ENCODE measurements around the gene ATP8A1. TPM values are rescaled to one million over a fixed set of nuclear protein-coding genes. Genes with fewer than 3 reads are reported as not detected.

Gene ATP8A1
- total and polyA plus RNA-seq, 10 donors, result 14.4 to 87.0 (median 42.1) TPM

GRCh38 chr4:42391981-42392380 lies 264.9 kb downstream of the ATP8A1 start:
- no peak for TF ChIP-seq CTCF (IDR thresholded peaks at IDR 0.05 in 8 of 11, conservative IDR thresholded peaks at IDR 0.05 in 3 of 11)
- TF ChIP-seq POLR2A (IDR thresholded peaks at IDR 0.05), result no peak
- no peak for TF ChIP-seq POLR2AphosphoS5 (IDR thresholded peaks at IDR 0.05)
- no peak for DNase-seq
- Histone ChIP-seq H3K27me3 (replicated peaks in 1 of 7) (peaks cover 0 to 35% (median 8%) of the 10 kb centered on the region in 7 donors), H3K9me3 (no peaks in the 10 kb centered on the region), H3K4me1 (peaks cover 0 to 11% (median 8%) of the 10 kb centered on the region in 6 donors), H3K27ac (no peak overlapping the region), H3K36me3 (no peaks in the 10 kb centered on the region), H3K4me3 (no peak overlapping the region)
- WGBS, 5 donors, result 63 to 80% (median 71%) methylated on average over 5 of the region's 5 CpGs
- intact Hi-C loops (cut with DNase I; ENCODE audit: low total_unique reads), result no loop called here

- intact Hi-C loops (cut with DNase I; ENCODE audit: low total_unique reads), result no loop called here
- Histone ChIP-seq H3K4me3 (no peak overlapping the region), H3K27ac (no peak overlapping the region), H3K4me1 (peaks cover 0 to 4% (median under 1%) of the 10 kb centered on the region in 6 donors), H3K9me3 (no peaks in the 10 kb centered on the region), H3K27me3 (replicated peaks in 1 of 7) (peaks cover 0 to 28% (median 2%) of the 10 kb centered on the region in 7 donors), H3K36me3 (no peaks in the 10 kb centered on the region)
- 90 to 96% (median 95%) methylated on average over 2 of the region's 2 CpGs for WGBS, 5 donors
- DNase-seq, result no peak
- TF ChIP-seq CTCF (IDR thresholded peaks at IDR 0.05 in 8 of 11, conservative IDR thresholded peaks at IDR 0.05 in 3 of 11) (no peak), POLR2AphosphoS5 (IDR thresholded peaks at IDR 0.05) (no peak), POLR2A (IDR thresholded peaks at IDR 0.05) (no peak)
Measured at GRCh38 chr4:42391355-42391664, 265.6 kb downstream of the ATP8A1 start.

- WGBS, 5 donors, result 48 to 62% (median 53%) methylated on average over 10 of the region's 10 CpGs
- TF ChIP-seq POLR2AphosphoS5 (IDR thresholded peaks at IDR 0.05) (no peak), CTCF (IDR thresholded peaks at IDR 0.05 in 8 of 11, conservative IDR thresholded peaks at IDR 0.05 in 3 of 11) (no peak), POLR2A (IDR thresholded peaks at IDR 0.05) (no peak)
- intact Hi-C loops (cut with DNase I; ENCODE audit: low total_unique reads), result no loop called here
- Histone ChIP-seq H3K27me3 (replicated peaks in 1 of 7) (peaks cover 0 to 23% (median 0%) of the 10 kb centered on the region in 7 donors), H3K36me3 (no peaks in the 10 kb centered on the region), H3K4me1 (no peaks in the 10 kb centered on the region), H3K27ac (no peak overlapping the region), H3K9me3 (no peaks in the 10 kb centered on the region), H3K4me3 (no peak overlapping the region)
- no peak for DNase-seq
Measured at GRCh38 chr4:42390622-42391354, 266.1 kb downstream of the ATP8A1 start.

- intact Hi-C loops (cut with DNase I; ENCODE audit: low total_unique reads), result no loop called here
- H3K27ac ChIP-seq, result no peak overlapping the region
- 91 to 100% (median 94%) methylated on average over 1 of the region's 1 CpG for WGBS, 5 donors
Measured at GRCh38 chr4:42385516-42385915, 271.4 kb downstream of the ATP8A1 start.

More at GRCh38 chr4:42385516-42385915, 271.4 kb downstream of the ATP8A1 start:
- H3K4me1 ChIP-seq, result no peaks in the 10 kb centered on the region
- TF ChIP-seq CTCF (IDR thresholded peaks at IDR 0.05 in 8 of 11, conservative IDR thresholded peaks at IDR 0.05 in 3 of 11) (no peak), POLR2AphosphoS5 (IDR thresholded peaks at IDR 0.05) (no peak), POLR2A (IDR thresholded peaks at IDR 0.05) (no peak)
- peaks cover 0 to 23% (median 0%) of the 10 kb centered on the region in 7 donors for H3K27me3 ChIP-seq (replicated peaks in 1 of 7)
- H3K36me3 ChIP-seq, result no peaks in the 10 kb centered on the region
- H3K4me3 ChIP-seq, result no peak overlapping the region
- H3K9me3 ChIP-seq, result no peaks in the 10 kb centered on the region
- DNase-seq, result no peak
